ENCODE measurements around the gene FRS3.
"Not testable (repeated sequence)": the region's sequence is repeated elsewhere in the genome, so short reads cannot be mapped to it uniquely, and the experiment has no call there.

The FRS3 gene

GRCh38 chr6:41779788-41780550 lies at the start of gene FRS3:
TSS of gene FRS3 (minus strand) at chr6:41779900. CDS start at chr6:41776987, 2,913 bp downstream.
- DNase-seq (ENCODE audit: low spot score): peak; percentile 99

GRCh38 chr6:41826343-41827022 lies 46.8 kb upstream of the FRS3 start:
- DNase-seq (ENCODE audit: low spot score): no peak

- no peak for DNase-seq (ENCODE audit: low spot score)
These were observed 45.2 kb upstream of the FRS3 start for GRCh38 chr6:41824571-41825569.

GRCh38 chr6:41823178-41823577 lies 43.5 kb upstream of the FRS3 start:
- DNase-seq (ENCODE audit: low spot score): no peak

- no peak for DNase-seq (ENCODE audit: low spot score)
These were observed 42.3 kb upstream of the FRS3 start for GRCh38 chr6:41822021-41822420.

GRCh38 chr6:41821266-41821665 lies 41.6 kb upstream of the FRS3 start:
- no peak for DNase-seq (ENCODE audit: low spot score)

GRCh38 chr6:41818271-41819054 lies 38.8 kb upstream of the FRS3 start:
- DNase-seq (ENCODE audit: low spot score): no peak

GRCh38 chr6:41815587-41815986 lies 35.9 kb upstream of the FRS3 start:
- no peak for DNase-seq (ENCODE audit: low spot score)

GRCh38 chr6:41814629-41815028 lies 34.9 kb upstream of the FRS3 start:
- DNase-seq (ENCODE audit: low spot score): no peak

GRCh38 chr6:41813956-41814355 lies 34.3 kb upstream of the FRS3 start:
- DNase-seq (ENCODE audit: low spot score): no peak

GRCh38 chr6:41813469-41813868 lies 33.8 kb upstream of the FRS3 start:
- no peak for DNase-seq (ENCODE audit: low spot score)

- not testable (repeated sequence) for DNase-seq (ENCODE audit: low spot score)
These were observed 32.2 kb upstream of the FRS3 start for GRCh38 chr6:41811946-41812345.

- DNase-seq (ENCODE audit: low spot score): no peak
These were observed 31.4 kb upstream of the FRS3 start for GRCh38 chr6:41811095-41811494.

GRCh38 chr6:41805830-41806774 lies 26.4 kb upstream of the FRS3 start:
- DNase-seq (ENCODE audit: low spot score): no peak

GRCh38 chr6:41801380-41801779 lies 21.7 kb upstream of the FRS3 start:
- peak; percentile 36 for DNase-seq (ENCODE audit: low spot score)

- DNase-seq (ENCODE audit: low spot score): no peak
These were observed 19.8 kb upstream of the FRS3 start for GRCh38 chr6:41799559-41799911.

- DNase-seq (ENCODE audit: low spot score): no peak
These were observed 19.3 kb upstream of the FRS3 start for GRCh38 chr6:41798901-41799558.

- DNase-seq (ENCODE audit: low spot score): no peak
These were observed 16.8 kb upstream of the FRS3 start for GRCh38 chr6:41796474-41796873.

GRCh38 chr6:41791984-41792383 lies 12.3 kb upstream of the FRS3 start:
- DNase-seq (ENCODE audit: low spot score): no peak

- no peak for DNase-seq (ENCODE audit: low spot score)
These were observed 11.6 kb upstream of the FRS3 start for GRCh38 chr6:41791305-41791704.

Measured in AG08396 (cell line).